WI38 (cell line): ENCODE data around the gene MOB1B.

Source experiments
- H3K4me3 ChIP-seq: 2 replicates; pipeline ENCODE4 v1.5.1; 2011; ENCODE audit warnings: low read depth, mild to moderate bottlenecking, control low read depth, low read length
- TF ChIP-seq, protein P1 (sequence below): IDR thresholded peaks from 2 replicates; pipeline ENCODE4 v1.5.1; 2012; ENCODE audit warnings: low read depth, mild to moderate bottlenecking, control low read depth, low read length

MOB1B gene

GRCh38 chr4:70984106-70984505, 81.9 kb downstream of the MOB1B start:
- TF ChIP-seq, protein P1, sequence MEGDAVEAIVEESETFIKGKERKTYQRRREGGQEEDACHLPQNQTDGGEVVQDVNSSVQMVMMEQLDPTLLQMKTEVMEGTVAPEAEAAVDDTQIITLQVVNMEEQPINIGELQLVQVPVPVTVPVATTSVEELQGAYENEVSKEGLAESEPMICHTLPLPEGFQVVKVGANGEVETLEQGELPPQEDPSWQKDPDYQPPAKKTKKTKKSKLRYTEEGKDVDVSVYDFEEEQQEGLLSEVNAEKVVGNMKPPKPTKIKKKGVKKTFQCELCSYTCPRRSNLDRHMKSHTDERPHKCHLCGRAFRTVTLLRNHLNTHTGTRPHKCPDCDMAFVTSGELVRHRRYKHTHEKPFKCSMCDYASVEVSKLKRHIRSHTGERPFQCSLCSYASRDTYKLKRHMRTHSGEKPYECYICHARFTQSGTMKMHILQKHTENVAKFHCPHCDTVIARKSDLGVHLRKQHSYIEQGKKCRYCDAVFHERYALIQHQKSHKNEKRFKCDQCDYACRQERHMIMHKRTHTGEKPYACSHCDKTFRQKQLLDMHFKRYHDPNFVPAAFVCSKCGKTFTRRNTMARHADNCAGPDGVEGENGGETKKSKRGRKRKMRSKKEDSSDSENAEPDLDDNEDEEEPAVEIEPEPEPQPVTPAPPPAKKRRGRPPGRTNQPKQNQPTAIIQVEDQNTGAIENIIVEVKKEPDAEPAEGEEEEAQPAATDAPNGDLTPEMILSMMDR = no peak
- H3K4me3 ChIP-seq = no peak overlapping the region

DNA sequence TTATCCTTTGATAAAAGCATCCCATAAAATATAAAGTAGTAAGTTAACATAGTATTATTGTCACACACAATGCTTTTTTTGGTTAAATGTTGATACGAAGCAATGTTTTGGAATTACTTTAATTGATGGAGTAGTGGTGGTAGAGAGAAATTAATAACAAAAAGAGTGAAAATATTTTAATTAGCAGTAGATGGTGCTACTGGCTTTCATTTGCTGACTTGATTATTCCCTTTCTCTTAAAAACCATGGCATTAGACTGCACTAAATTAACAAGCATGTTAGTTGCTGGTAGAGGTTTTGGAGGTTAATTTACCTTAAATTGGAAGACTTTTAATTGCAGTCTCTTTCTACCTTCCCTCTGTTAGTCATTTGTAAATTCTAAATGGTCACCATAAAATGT, 82.4 kb downstream of the MOB1B start:
- TF ChIP-seq, protein P1 = no peak
- H3K4me3 ChIP-seq = no peak overlapping the region

DNA sequence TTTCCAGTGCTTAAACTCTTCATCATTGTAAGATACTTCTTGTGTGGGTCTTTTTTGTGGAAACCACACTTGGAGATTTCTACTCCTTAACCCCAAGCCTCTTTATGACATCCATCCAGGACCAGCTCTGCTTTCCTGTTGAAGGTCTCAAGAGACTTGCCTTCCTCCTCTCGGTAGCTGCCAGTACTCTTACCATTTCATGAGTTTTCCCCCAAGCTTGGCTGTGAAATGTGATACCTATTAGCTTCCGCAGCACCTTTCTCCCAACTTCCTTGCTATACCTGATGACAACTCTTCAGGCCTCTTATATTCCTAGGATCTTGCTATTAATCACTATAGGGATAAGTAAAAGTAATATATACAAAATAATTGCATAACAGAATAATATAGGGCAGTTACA, 89.4 kb downstream of the MOB1B start:
- TF ChIP-seq, protein P1 = no peak
- H3K4me3 ChIP-seq = no peak overlapping the region

DNA sequence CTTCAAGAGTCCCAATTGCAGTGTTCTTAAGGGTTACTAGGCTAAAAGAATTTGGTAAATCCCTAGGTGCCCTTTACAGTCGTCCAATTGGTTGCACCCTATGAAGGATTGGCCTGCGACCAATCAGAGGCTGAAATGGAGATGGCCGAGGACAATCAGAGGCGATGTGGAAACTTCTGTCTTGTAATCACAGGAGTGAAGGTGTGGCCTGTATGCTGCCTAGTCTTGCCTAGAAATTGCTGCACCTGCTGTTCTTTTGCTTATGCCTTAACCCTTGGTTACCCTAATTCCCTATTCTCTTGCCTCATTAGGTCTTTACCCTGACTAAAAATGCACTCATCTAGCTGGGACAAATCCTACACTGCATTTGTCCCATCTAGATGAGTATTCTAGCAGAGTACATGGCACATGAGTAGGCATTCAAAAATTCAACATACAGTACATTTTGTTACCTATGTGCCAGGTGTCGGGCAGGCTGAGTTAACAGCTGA, 90.3 kb downstream of the MOB1B start:
- H3K4me3 ChIP-seq = peak overlapping the region; percentile 85
- TF ChIP-seq, protein P1 = no peak

DNA sequence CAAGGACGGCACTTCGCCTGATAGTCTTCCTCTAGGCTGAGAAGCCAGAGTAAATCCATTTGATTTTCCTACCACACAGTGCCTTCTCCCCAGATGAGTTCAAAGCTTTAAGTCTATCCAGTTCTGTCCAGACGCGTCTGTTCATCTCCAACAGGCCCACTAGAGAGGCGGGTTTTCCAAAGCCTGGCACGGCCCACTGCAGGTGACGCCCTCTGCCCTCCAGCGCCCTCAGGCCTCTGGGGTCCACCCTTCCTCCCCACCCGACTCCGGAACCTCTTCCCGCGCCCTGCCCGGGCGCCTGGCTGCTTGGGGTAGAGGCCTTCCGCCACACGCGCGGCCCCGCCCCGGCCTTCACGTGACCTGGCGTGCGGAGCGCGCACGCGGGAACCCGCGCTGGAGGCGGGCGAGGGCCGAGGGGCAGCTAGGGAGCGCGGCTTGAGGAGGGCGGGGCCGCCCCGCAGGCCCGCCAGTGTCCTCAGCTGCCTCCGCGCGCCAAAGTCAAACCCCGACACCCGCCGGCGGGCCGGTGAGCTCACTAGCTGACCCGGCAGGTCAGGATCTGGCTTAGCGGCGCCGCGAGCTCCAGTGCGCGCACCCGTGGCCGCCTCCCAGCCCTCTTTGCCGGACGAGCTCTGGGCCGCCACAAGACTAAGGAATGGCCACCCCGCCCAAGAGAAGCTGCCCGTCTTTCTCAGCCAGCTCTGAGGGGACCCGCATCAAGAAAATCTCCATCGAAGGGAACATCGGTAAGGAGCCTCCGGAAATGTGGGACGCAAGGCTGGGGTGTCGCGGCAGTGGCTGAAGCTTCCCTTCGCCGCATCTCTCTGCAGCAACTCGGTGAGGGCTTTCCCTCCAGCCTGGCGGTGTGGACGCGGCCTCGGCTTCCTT, 91.3 kb downstream of the MOB1B start, which contains the start of gene DCK:
DCK (plus strand) TSS at position 469 of the 888 bp plus-strand sequence; CDS start at position 656, 187 bp downstream.
- TF ChIP-seq, protein P1 = no peak

DNA sequence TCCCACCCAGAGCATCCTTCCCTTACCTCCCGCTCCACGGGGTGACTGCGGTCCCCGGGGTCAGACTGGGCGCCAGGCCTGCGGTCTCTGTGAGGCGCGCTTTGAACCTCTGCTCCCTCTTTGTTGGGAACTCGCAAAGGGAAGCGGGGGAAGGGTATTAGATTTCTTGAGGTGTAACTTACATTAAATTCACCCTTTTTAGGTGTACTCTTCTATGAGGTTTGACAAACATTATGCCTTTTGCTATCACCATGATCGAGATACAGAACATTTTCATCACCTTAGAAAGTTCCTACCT, 91.8 kb downstream of the MOB1B start:
- peak overlapping the region; percentile 85 for H3K4me3 ChIP-seq
- TF ChIP-seq, protein P1 = no peak

More for the DNA sequence above, 91.3 kb downstream of the MOB1B start, which contains the start of gene DCK:
- H3K4me3 ChIP-seq = peak within 1 kb of the TSS; percentile 85

GRCh38 chr4:70994387-70995099, 92.4 kb downstream of the MOB1B start:
- TF ChIP-seq, protein P1 = no peak
- H3K4me3 ChIP-seq = peak overlapping the region; percentile 85
